PFSK-1 (cell line): ENCODE results near the gene ANTXR1.

ENCODE experiments used
- FOXP2 ChIP-seq: optimal IDR thresholded peaks from 2 replicates; pipeline ENCODE3; 2011; ENCODE audit warnings: borderline replicate concordance, control low read depth, inconsistent platforms; ENCODE audit not compliant: insufficient read depth; ENCODE audit errors: extremely low read length, extremely low read depth
- POLR2AphosphoS5 ChIP-seq: IDR thresholded peaks from 2 replicates; pipeline ENCODE4 v1.6.1; 2012; ENCODE audit warnings: low read depth, mild to moderate bottlenecking, control low read depth, low read length, moderate library complexity
- SIN3A ChIP-seq: IDR thresholded peaks from 2 replicates; pipeline ENCODE4 v1.6.1; 2012; ENCODE audit warnings: mild to moderate bottlenecking, low read length, moderate library complexity, borderline replicate concordance; ENCODE audit not compliant: insufficient read depth
- TAF1 ChIP-seq: IDR thresholded peaks from 2 replicates; pipeline ENCODE4 v1.6.1; 2012; ENCODE audit warnings: low read length, control low read depth, borderline replicate concordance; ENCODE audit not compliant: insufficient read depth
- TF ChIP-seq, protein P1 (sequence below), 2 experiments: IDR thresholded peaks; 2 replicates each; pipeline versions ENCODE4 v1.6.1 to v1.8.0; 2011 to 2012; ENCODE audit warnings: low read depth in 2 of 2, low read length in 2 of 2, control low read depth in 1 of 2, inconsistent platforms in 1 of 2, mild to moderate bottlenecking in 1 of 2, moderate library complexity in 1 of 2; ENCODE audit not compliant: insufficient read depth in 1 of 2

Gene ANTXR1

DNA sequence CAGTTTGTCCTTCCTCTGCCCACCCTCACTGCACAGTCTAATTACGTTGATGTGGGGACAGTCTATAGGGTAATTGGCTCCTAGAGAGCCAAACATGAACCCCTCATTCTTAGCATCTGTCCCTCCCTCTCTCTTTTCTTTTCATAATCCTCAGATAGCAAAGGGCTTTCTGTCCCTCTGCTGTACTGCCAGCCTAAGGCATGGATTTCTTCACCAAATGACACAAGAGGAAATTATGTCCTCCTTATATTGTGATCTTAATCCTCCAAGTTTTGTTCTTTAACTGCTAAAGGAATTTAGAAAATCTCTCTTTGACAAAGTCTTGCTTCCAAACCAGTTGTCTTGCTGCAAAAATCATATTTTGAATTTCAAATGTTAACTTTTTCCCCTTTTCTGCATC, 18.5 kb downstream of the ANTXR1 start:
- TF ChIP-seq, protein P1, sequence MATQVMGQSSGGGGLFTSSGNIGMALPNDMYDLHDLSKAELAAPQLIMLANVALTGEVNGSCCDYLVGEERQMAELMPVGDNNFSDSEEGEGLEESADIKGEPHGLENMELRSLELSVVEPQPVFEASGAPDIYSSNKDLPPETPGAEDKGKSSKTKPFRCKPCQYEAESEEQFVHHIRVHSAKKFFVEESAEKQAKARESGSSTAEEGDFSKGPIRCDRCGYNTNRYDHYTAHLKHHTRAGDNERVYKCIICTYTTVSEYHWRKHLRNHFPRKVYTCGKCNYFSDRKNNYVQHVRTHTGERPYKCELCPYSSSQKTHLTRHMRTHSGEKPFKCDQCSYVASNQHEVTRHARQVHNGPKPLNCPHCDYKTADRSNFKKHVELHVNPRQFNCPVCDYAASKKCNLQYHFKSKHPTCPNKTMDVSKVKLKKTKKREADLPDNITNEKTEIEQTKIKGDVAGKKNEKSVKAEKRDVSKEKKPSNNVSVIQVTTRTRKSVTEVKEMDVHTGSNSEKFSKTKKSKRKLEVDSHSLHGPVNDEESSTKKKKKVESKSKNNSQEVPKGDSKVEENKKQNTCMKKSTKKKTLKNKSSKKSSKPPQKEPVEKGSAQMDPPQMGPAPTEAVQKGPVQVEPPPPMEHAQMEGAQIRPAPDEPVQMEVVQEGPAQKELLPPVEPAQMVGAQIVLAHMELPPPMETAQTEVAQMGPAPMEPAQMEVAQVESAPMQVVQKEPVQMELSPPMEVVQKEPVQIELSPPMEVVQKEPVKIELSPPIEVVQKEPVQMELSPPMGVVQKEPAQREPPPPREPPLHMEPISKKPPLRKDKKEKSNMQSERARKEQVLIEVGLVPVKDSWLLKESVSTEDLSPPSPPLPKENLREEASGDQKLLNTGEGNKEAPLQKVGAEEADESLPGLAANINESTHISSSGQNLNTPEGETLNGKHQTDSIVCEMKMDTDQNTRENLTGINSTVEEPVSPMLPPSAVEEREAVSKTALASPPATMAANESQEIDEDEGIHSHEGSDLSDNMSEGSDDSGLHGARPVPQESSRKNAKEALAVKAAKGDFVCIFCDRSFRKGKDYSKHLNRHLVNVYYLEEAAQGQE (IDR thresholded peaks at IDR 0.05; ENCODE audit: insufficient read depth in 1 of 2, low read depth in 2 of 2, low read length in 2 of 2): no peak
- TF ChIP-seq TAF1 (no peak), POLR2AphosphoS5 (no peak), SIN3A (no peak), FOXP2 (no peak)

- TF ChIP-seq POLR2AphosphoS5 (no peak), SIN3A (no peak), TAF1 (no peak), FOXP2 (no peak)
These were observed 19.4 kb downstream of the ANTXR1 start for GRCh38 chr2:69032336-69032735.

GRCh38 chr2:69033461-69034095, 20.6 kb downstream of the ANTXR1 start:
- TF ChIP-seq TAF1 (no peak), FOXP2 (no peak), SIN3A (no peak), POLR2AphosphoS5 (no peak)
- TF ChIP-seq, protein P1 (IDR thresholded peaks at IDR 0.05; ENCODE audit: insufficient read depth in 1 of 2, low read depth in 2 of 2, low read length in 2 of 2): no peak

- no peak for TF ChIP-seq TAF1
- TF ChIP-seq, protein P1 (IDR thresholded peaks at IDR 0.05; ENCODE audit: insufficient read depth in 1 of 2, low read depth in 2 of 2, low read length in 2 of 2): no peak
- TF ChIP-seq POLR2AphosphoS5: no peak
These were observed 21.1 kb downstream of the ANTXR1 start for GRCh38 chr2:69034122-69034521.

GRCh38 chr2:69034845-69035244, 21.9 kb downstream of the ANTXR1 start:
- TF ChIP-seq, protein P1 (IDR thresholded peaks at IDR 0.05; ENCODE audit: insufficient read depth in 1 of 2, low read depth in 2 of 2, low read length in 2 of 2): no peak
- no peak for TF ChIP-seq TAF1
- no peak for TF ChIP-seq FOXP2
- TF ChIP-seq POLR2AphosphoS5: no peak
- no peak for TF ChIP-seq SIN3A
